ENCODE data around the gene ANKFY1.
A peak's percentile ranks its signal among the peaks of the same experiment; 100 is the strongest.
"Not testable (repeated sequence)": the region's sequence is repeated elsewhere in the genome, so short reads cannot be mapped to it uniquely, and the experiment has no call there.

ANKFY1 gene

DNA sequence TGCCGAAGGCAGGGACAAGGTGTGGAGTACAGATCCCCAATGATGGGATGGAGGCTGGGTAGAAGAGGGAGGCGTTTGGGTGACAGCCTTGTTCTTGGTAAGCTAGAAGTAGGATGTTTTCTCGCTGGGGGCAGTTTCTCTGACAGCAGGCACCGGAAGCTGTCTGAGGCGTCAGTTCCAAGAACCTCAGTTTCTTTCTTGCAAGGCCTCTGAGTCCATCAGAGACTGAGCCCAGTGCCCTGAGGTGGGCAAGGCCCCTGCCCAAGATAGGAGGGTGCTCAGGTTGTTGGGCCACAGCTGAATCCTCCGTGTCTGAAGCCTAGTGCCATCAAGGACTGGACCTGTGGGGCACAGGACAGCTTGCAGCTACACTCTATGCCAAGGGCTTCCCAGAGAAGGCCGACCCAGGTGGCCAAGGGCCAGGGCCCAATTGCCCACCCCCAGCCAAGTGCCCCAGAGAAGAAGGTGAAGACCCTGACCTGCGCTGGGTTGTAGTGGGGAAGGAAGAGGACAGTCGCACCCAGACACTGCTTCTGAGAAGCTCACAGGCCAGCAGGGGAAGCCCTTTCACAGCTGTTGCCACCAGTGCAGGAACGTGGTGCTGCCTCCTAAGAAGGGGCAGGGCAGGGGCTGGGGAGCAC, 107.7 kb downstream of the ANKFY1 start:
- DNase-seq (ENCODE audit: low read depth in 2 of 2) = no peak

DNA sequence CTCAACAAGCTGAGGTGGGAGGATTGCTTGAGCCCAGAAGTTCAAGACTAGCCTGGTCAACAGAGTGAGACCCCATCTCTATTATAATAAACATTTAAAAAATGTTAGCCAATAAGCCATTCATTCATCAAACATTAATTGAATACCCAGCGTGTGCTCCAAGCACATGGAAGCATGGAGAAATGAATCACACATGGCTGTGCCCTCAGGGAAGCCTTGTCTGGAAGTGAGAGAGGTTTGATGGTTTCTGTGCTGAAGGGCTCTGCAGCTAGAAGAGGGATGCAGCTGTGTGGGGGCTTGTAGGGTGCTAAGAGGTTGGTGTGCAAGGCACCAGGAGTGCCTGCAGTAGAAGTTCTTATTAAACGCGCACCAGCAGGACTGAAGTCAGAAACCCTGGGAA, 109.6 kb downstream of the ANKFY1 start:
- DNase-seq (ENCODE audit: low read depth in 2 of 2) = no peak

DNA sequence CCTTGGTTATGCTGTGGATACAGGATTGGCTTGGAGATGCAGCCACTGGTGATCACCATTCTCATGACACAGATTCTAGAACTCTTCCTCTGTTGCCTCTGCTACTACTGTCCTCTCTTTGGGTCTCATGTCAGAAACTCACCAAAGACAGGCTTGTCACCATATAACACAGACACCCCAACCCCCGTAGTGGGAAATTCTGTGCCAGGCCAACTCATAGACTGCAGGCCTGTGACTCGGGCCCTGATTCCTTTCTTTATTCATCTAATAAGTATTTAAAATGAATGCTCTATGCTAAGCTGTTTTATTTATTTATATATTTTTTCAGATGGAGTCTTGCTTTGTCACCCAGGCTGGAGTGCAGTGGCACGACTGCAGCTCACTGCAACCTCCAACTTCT, 111.3 kb downstream of the ANKFY1 start:
- peak in 1 of 2 experiments; percentile 11 for DNase-seq (ENCODE audit: low read depth in 2 of 2)

DNA sequence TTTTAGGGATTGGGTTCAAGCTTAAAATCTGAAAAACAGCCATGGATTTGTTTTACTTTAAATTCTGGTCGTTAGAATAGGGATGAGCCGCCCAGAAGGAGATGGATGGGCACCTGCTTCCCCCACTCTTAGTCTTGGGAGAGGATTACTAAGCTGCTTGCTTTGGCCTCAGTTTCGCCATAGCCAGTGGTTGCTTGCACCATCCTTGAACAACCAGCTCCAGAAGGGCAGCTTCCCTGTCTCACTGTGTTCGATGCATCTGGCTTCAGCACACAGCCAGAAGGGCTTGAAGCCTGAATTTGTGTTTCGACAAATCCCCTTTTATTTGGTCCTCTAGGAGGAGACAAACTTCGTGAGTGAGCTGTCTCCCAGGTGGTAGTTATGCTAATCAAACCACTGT, 113.7 kb downstream of the ANKFY1 start:
- DNase-seq (ENCODE audit: low read depth in 2 of 2) = no peak

DNA sequence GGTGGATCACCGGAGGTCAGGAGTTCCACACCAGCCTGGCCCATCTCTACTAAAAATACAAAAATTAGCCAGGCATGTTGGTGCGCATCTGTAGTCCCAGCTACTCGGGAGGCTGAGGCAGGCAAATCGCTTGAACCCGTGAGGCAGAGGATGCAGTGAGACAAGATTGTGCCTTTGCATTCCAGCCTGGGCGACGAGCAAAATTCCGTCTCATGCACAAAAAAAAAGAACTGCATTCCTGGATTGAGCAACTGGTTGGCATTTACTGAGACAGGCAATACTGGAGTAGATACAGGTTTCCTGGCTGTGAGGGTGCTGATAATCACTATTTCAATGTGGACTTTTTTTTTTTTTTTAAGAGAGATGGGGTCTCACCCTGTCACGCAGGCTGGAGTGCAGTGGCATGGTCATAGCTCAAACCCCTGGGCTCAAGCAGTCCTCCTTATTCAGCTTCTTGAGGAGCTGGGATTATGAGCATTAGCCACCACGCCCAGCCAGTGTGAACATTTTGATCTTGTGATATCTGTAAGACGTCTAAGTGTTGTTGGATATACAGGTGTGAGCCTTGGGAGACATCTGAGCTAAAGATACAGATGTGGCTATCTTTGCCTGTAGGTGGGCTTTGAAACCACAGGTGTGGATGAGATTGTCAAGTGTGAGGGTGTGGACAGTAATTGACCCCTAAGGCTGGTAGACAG, 115.0 kb downstream of the ANKFY1 start:
- DNase-seq (ENCODE audit: low read depth in 2 of 2) = no peak

DNA sequence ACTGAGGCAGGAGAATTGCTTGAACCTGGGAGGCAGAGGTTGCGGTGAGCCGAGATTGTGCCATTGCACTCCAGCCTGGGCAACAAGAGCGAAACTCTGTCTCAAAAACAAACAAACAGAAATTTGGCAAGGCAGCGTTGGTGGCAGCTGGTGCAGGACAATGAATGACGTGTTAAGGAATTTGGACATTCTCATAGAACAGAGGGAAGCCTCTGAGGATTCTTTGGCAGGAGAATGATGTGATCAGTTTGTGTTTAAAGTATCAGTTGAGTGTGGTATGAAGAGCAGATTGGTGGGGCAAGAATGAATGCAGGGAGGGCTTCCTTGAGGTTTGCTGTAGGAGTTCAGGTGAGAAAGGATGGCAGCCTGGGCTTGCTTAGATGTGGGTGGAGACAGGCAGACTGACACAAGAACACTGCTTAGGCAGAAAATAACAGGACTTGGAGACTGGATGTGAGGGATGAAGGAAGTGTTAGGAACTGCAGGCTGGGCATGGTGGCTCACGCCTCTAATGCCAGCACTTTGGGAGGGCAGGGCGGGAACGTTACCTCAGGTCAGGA, 115.9 kb downstream of the ANKFY1 start:
- no peak for DNase-seq (ENCODE audit: low read depth in 2 of 2)

DNA sequence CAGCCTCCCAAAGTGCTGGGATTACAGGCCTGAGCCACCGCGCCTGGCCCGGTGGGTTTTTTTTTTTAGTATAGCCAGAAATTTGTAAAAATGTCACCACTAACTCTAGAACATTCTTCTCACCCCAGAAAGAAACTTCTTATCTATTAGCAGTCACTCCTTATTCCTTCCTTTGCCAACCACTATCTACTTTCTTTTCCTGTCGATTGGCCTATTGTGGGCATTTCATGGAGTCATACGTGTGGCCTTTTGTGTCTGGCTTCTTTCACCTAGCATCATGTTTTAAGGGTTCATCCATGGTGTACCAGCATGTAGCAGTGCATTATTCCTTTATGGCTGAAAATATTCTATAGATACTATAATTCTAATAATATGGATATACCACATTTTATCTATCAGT, 117.1 kb downstream of the ANKFY1 start:
- DNase-seq (ENCODE audit: low read depth in 2 of 2) = no peak

DNA sequence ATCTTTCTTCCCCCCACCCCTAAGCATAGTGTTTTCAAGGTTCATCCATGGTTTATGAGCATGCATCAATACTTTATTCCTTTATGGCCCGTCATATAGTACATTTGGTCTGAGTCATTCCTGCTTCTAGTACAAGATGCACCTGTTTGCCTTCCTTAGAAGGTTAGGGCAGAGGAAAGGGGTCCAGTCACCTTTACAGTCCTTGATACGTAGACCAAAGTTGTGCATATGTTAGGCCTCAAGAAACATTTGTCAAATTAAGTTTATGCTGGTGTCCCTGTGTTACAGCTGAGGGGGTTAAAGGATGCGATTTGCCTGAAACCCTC, 119.4 kb downstream of the ANKFY1 start:
- no peak for DNase-seq (ENCODE audit: low read depth in 2 of 2)

DNA sequence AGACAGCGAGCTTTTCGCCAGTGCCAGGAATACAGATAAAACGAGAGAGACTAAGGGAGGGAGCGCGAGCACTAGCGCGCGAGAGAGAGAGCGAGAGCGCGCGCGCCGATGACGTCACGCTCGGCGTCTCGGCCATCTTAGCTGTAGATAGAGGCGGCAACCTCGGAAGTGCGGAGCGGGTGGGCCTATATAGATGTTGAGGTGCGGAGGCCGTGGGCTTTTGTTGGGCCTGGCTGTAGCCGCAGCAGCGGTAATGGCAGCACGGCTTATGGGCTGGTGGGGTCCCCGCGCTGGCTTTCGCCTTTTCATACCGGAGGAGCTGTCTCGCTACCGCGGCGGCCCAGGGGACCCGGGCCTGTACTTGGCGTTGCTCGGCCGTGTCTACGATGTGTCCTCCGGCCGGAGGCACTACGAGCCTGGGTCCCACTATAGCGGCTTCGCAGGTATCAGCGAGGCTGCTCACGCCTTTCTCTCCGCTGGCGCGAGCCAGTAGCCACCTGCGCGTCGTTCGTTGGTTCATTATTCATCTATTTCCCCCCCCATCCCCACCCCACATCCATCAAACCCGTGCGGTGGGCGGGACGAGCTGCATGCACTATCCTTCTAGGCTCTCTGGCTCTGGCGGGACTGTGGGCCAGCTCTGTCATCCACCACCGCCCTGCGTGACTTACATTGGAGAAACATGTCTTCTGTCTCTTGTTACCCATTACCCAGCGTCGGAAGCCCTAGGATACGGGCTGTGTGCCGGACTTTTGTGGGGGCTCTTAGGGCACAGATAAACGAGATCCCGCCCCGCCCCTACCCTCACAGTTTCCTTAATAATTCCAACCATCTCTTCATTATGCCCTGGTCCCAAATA, 120.0 kb downstream of the ANKFY1 start:
- peak; percentile 76 to 80 for DNase-seq (ENCODE audit: low read depth in 2 of 2)

DNA sequence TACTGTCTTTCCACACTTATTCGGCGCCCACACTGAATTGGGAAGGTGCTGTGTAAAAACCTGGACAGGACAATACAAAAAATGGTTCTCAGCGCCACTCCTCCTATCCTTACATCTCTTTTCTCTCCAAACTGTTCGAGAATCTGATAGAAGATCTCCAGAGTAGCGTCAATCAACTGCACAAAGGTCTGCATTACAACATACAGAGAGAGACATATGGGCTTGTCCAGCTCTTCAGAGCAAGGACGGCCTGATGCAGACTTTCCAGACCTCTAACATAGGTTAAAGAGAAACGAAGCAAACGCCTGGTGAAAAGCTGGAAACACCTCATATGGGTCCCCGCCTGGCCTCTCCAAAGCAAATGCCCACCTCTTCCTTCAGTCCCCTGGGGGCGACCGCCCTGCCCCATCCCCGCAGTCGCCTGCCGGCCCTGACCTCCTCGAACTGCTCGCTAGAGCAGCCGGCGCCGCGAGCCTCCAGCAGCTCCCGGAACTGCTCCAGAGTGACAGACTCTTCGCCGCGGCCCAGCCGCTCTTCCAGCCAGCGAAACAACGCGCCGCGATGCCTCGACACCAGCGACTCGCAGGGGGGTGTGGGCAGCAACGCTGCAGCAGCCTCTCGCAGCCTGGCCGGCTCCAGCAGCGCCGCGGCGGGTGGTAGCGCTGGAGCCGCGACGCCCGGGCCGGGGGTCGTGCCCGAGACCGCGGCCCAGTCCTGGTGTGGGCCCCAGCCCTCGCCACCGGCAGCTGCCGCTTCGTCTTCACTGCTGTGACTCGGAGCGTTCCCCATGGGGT, 121.5 kb downstream of the ANKFY1 start:
- no peak for DNase-seq (ENCODE audit: low read depth in 2 of 2)

DNA sequence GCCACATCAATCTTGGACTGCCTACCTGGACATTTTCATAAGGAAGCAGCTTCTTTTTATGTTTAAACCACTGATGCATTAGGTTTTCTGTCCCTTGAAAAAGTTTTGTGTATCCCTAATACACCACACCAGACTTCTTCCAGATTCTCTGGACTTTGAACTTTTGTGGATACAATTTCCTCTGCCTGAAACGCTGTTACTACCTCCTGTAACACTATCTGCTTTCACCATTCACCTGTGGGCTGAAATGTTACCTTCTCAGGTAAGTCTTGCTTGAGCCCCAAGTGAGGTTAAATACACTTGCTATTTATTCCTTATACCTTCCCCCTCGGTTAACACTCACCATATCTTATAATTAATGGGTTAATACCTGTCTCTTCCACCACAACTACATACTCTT, 123.7 kb downstream of the ANKFY1 start:
- no peak for DNase-seq (ENCODE audit: low read depth in 2 of 2)

DNA sequence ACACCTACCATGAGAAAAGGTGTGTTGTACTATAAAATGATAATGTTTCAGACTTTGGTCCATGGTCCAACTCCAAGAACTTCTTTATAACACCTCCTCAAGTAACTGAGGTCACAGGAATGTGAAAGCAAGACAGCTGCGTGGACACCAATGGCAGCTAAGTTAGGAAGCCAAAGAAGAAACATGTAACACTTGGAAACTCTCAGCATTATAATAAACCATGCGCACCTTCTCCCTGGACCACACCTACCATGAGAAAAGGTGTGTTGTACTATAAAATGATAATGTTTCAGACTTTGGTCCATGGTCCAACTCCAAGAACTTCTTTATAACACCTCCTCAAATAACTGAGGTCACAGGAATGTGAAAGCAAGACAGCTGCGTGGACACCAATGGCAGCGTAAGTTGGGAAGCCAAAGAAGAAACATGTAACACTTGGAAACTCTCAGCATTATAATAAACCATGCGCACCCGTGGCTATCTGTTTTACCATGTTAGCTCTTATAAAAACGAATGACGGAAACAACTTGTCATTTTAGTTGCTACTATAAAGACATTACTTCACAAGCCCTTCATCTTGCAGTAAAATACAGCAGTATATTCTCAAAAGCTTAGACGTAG, 124.8 kb downstream of the ANKFY1 start:
- DNase-seq (ENCODE audit: low read depth in 2 of 2) = not testable (repeated sequence)

DNA sequence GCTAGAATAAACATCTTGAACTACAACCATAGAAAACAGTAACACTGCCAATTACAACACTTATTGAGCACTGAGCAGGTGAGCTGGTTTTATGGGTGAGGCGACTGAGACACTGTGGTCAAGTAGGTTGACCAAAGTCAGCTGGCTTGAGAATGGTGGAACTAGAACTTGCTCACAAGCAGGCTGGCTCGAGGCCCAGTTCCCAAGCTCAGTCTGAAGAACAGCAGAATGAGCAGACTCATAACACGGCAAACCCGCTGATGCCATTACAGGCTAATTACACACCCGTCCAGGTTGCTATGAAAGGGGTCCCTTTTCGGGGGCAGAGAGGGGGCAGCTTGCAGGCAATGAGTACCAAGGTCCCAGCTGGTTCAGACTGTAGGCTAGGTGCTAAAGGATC, 127.4 kb downstream of the ANKFY1 start:
- no peak for DNase-seq (ENCODE audit: low read depth in 2 of 2)

DNA sequence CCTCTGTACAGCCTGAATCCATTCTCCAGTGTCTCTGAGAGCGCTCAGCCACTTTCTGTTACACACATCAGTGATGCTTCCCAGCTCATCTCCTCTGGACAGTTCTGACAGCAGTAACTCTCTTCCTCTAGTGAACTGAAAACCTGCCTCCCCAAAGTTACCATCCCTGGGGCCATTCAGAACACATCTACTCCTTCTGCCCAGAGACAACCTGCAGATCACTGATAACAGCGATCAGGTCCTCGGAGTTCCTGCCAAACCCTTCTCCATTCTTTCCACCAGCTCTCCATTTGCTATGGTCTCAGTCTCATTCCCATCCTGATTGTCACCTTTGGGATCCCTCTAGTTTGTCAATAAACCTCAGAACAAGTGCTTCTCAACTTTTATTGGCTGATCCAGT, 128.3 kb downstream of the ANKFY1 start:
- no peak for DNase-seq (ENCODE audit: low read depth in 2 of 2)

DNA sequence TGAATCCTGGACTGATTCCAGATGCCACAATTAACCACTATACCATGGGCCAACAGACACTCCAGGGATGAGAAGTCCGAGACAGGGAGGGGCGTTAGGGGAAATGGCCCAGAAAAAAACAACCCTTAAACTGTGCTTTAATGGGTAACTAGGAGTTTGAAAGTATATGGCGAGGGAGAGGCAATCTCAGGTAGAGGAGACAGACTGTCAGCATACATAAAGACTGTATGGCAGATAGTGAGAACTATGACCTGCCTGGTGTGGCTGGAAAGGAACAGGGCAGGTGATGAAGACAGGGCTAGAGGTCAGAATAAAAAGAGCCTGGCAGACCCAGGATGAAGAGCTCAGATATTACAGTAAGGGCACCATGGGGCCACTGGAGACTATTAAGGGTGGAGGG, 129.1 kb downstream of the ANKFY1 start:
- DNase-seq (ENCODE audit: low read depth in 2 of 2) = no peak

DNA sequence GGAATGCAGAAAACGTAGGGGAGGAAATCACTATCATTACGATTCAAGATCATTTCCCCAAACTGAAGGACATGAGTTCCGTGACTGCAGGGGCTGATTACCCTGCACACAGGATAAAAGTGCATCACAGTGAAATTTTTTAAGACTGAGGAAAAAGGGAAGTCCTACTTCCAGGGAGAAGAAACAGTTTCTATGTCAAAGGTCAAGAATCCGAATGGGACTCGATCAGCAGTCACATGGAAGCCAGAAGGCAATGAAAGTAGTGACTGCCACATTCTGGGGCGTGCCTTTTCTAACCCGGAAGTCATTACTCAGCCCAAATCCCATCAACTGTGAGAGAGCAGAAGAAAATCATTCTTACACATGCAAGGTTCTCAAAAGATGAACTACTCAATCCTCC, 133.1 kb downstream of the ANKFY1 start:
- DNase-seq (ENCODE audit: low read depth in 2 of 2) = peak in 1 of 2 experiments; percentile 8

DNA sequence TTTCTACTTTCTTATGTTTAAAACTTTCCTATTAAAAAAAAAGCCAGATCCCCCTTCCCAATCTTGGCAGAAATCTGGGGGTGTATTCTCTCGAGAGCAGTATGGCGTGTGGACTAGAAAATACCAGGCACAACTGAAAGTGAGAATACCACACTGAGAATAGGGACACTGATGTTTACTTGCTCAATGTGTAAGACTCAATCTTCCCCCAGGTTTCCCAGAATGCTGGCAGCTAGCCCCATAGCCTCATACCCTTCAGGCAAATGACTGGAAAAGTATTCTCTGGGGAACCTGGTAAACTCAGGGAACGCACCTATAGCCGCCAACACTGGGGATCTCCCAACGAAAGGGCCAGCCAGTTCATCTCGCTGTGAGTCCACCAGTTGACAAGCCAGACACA, 136.2 kb downstream of the ANKFY1 start:
- no peak for DNase-seq (ENCODE audit: low read depth in 2 of 2)

DNA sequence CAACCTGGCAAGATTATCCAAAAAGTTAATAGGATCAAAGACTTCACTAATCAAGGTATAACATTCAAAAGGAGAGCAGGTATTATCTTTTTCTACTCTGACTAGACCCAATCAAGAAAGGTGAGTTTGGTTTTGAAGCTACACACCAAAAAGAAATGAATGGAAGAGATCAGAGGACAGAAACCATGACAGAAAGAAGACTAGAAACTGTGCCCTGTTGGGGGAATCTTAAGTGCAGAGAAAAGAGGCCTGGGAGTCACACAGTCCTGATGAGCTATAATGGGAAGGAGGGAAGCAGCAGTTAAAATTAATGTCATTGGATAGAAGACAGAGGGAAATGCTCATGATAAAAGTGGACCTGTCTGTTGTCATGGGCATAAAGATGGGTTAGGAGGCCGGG, 138.2 kb downstream of the ANKFY1 start:
- DNase-seq (ENCODE audit: low read depth in 2 of 2) = no peak

DNA sequence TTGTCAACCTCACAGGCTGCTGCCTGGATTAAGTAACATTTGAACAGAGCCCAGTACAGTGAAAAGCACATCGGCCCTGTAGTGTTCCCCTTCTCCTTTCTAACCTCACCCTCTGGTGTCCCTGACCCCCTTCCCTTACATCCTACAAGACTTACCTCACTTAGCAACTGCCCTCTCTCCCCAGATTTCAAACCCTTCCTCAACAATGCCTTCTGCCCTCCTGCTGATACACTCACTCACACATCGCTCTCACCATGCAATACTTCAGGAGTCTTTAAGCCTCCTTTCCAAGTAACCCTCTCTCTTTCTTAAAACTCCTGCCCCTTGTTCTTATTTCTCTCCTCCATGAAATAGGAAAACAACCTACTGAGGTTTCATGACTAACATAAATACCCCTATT, 138.8 kb downstream of the ANKFY1 start:
- no peak for DNase-seq (ENCODE audit: low read depth in 2 of 2)

DNA sequence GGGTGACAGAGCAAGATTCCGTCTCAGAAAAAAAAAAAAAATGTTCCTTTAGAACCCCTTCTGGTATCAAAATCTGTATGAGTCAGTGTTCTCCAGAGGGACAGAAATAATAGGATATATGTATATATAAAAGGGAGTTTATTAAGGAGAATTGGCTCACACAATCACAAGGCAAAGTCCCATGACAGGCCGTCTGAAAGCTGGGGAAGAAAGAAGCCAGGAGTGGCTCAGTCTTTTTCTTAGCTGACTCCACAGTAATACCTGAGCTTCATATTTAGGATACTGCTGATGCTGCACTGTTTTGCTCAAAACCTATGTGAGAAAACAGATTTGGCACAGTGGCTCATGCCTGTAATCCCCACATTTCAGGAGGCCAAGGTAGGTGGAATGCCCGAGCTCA, 143.4 kb downstream of the ANKFY1 start:
- no peak for DNase-seq (ENCODE audit: low read depth in 2 of 2)

DNA sequence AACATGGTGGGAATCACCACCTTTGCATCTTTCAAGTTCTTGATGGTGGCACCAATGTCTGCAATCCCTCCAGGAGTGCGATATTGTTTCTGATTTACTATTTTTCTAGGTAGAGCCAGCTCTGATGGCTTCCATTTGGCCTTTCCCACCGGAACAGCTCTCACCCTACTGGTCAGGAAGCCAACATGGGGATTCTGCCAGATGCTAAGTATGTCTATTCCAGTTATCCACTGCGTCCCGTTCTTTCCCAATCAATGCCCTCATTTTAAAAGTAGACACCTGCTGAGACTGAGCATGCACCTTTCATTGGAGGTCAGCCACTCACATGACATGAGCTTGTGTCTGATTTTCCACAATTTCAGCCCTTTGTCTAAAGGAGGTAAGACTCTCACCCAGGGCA, 144.5 kb downstream of the ANKFY1 start:
- DNase-seq (ENCODE audit: low read depth in 2 of 2) = no peak

Data from fibroblast of skin of left biceps (primary cell).